ENCODE results near the gene ACKR3.

DNA sequence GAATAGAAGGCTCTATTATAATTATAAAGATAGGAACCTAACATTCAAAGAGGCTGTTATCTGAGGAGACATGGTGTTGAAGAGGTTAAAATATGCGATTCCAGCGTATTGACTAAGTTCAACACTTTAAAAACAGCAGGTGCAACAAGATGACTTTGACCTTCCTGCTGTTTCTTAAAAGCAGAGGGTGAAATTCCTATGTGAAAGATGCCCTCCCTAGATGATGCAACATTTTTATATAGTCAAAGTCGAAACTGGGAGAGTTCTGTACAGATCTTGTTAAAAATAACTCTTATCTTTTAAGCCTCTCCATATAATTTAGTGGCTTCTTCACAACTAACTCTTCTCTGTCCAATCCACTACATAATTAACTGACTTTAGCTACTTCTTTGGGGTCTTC, 4.4 kb upstream of the ACKR3 start:
- TF ChIP-seq, protein P1, sequence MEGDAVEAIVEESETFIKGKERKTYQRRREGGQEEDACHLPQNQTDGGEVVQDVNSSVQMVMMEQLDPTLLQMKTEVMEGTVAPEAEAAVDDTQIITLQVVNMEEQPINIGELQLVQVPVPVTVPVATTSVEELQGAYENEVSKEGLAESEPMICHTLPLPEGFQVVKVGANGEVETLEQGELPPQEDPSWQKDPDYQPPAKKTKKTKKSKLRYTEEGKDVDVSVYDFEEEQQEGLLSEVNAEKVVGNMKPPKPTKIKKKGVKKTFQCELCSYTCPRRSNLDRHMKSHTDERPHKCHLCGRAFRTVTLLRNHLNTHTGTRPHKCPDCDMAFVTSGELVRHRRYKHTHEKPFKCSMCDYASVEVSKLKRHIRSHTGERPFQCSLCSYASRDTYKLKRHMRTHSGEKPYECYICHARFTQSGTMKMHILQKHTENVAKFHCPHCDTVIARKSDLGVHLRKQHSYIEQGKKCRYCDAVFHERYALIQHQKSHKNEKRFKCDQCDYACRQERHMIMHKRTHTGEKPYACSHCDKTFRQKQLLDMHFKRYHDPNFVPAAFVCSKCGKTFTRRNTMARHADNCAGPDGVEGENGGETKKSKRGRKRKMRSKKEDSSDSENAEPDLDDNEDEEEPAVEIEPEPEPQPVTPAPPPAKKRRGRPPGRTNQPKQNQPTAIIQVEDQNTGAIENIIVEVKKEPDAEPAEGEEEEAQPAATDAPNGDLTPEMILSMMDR (IDR thresholded peaks at IDR 0.05; ENCODE audit: insufficient read depth, low read length) = no peak
- TF ChIP-seq, protein P2, sequence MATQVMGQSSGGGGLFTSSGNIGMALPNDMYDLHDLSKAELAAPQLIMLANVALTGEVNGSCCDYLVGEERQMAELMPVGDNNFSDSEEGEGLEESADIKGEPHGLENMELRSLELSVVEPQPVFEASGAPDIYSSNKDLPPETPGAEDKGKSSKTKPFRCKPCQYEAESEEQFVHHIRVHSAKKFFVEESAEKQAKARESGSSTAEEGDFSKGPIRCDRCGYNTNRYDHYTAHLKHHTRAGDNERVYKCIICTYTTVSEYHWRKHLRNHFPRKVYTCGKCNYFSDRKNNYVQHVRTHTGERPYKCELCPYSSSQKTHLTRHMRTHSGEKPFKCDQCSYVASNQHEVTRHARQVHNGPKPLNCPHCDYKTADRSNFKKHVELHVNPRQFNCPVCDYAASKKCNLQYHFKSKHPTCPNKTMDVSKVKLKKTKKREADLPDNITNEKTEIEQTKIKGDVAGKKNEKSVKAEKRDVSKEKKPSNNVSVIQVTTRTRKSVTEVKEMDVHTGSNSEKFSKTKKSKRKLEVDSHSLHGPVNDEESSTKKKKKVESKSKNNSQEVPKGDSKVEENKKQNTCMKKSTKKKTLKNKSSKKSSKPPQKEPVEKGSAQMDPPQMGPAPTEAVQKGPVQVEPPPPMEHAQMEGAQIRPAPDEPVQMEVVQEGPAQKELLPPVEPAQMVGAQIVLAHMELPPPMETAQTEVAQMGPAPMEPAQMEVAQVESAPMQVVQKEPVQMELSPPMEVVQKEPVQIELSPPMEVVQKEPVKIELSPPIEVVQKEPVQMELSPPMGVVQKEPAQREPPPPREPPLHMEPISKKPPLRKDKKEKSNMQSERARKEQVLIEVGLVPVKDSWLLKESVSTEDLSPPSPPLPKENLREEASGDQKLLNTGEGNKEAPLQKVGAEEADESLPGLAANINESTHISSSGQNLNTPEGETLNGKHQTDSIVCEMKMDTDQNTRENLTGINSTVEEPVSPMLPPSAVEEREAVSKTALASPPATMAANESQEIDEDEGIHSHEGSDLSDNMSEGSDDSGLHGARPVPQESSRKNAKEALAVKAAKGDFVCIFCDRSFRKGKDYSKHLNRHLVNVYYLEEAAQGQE (IDR thresholded peaks at IDR 0.05; ENCODE audit: insufficient replicate concordance, low read depth) = no peak
- TF ChIP-seq POLR2AphosphoS5 (IDR thresholded peaks at IDR 0.05; ENCODE audit: low read depth) = no peak
